Stomach (tissue), 9 donors: ENCODE data around the gene CCNL1. TPM values are rescaled to one million over a fixed set of nuclear protein-coding genes. Genes with fewer than 3 reads are reported as not detected.

Source experiments
- DNase-seq, 2 donors: peaks; one replicate each; pipeline versions ENCODE4 v3.0.0 to v3.0.0-alpha.2; 2013 to 2019
- H3K27ac ChIP-seq, 5 donors: fragments of 200-600 bp in 4 of 5; sonication (generic) in 4 of 5; one replicate each; pipeline ENCODE4 v1.5.1; 2013 to 2019; ENCODE audit warnings: mild to moderate bottlenecking in 1 of 5, moderate library complexity in 1 of 5
- H3K27me3 ChIP-seq, 3 donors: fragments of 200-600 bp; sonication (generic); one replicate each; pipeline ENCODE4 v1.5.1; 2017 to 2019; ENCODE audit warnings: mixed run types in 1 of 3
- H3K36me3 ChIP-seq, 4 donors: fragments of 200-600 bp; sonication (generic); 1 replicate in 3 of 4; 2 replicates in 1 of 4; pipeline ENCODE4 v1.5.1; 2016 to 2019
- H3K4me1 ChIP-seq, 4 donors: fragments of 200-600 bp; sonication (generic); one replicate each; pipeline ENCODE4 v1.5.1; 2016 to 2019
- H3K4me3 ChIP-seq, 4 donors: fragments of 200-600 bp; sonication (generic) in 3 of 4; one replicate each; pipeline ENCODE4 v1.5.1; 2016 to 2019; ENCODE audit warnings: mild to moderate bottlenecking in 1 of 4
- H3K9me3 ChIP-seq, 4 donors: fragments of 200-600 bp; sonication (generic); one replicate each; pipeline ENCODE4 v1.5.1; 2016 to 2019
- CTCF ChIP-seq, 7 experiments: fragments of 450-650 bp in 4 of 7; fragments of 200-600 bp in 3 of 7; sonication (generic) in 3 of 7; IDR thresholded peaks; one replicate each; pipeline ENCODE4 v1.5.1; 2016 to 2019; ENCODE audit warnings: antibody characterized with exemption in 7 of 7, control low read depth in 2 of 7, mild to moderate bottlenecking in 1 of 7
- EP300 ChIP-seq: sonication (generic); formaldehyde crosslinking; IDR thresholded peaks from one replicate; pipeline ENCODE4 v1.6.1; 2017; ENCODE audit warnings: antibody characterized with exemption
- POLR2A ChIP-seq, 4 donors: fragments of 450-650 bp; IDR thresholded peaks; one replicate each; pipeline ENCODE4 v1.6.1; 2016; ENCODE audit warnings: antibody characterized with exemption in 4 of 4, control low read depth in 2 of 4, mild to moderate bottlenecking in 1 of 4, moderate library complexity in 1 of 4
- POLR2AphosphoS5 ChIP-seq, 3 donors: sonication (generic); formaldehyde crosslinking; IDR thresholded peaks; one replicate each; pipeline ENCODE4 v1.6.1; 2016; ENCODE audit warnings: antibody characterized with exemption in 3 of 3
- WGBS, 5 donors: extraction: QIAGEN DNeasy Blood & Tissue Kit in 3 of 5; methylation state at CpG; one replicate each; pipeline versions ENCODE4 v1.1.5 to v1.1.7; 2013 to 2018; 5-methylcytosine and 5-hydroxymethylcytosine counted together
- intact Hi-C: fragments of 100-400 bp; cut with DNase I; formaldehyde crosslinking; loops from one replicate; pipeline ENCODE4 v1.15.1; 2023; ENCODE audit warnings: low total_unique reads
- polyA plus RNA-seq, 3 donors: library from polyadenylated mRNA; stranded (reverse); fragments of 200-250 nt; gene quantifications; one replicate each; pipeline ENCODE4 v1.2.3, GENCODE V29; 2013
- total RNA-seq, 5 donors: library from RNA; depleted of rRNA; stranded (reverse); fragments of >200 nt; gene quantifications; one replicate each; pipeline versions ENCODE4 v1.1.0 to v1.2.3, GENCODE V29; 2014 to 2016
- donor health status: healthy with polysubstance abuse.
- donor health status: Bipolar disorder and iron deficiency.
- donor health status: healthy.

Gene CCNL1
- total and polyA plus RNA-seq, 8 donors = 14.0 to 484 (median 162) TPM

GRCh38 chr3:157152930-157153329 is 7.0 kb downstream of the CCNL1 start:
- no peak for TF ChIP-seq CTCF (IDR thresholded peaks at IDR 0.05)
- no peak for TF ChIP-seq POLR2AphosphoS5 (IDR thresholded peaks at IDR 0.05)
- TF ChIP-seq POLR2A (IDR thresholded peaks at IDR 0.05) = no peak
- no peak for TF ChIP-seq EP300
- peak overlapping the region in 1 of 4 donors; percentile 74 for H3K4me3 ChIP-seq
- H3K9me3 ChIP-seq = no peaks in the 10 kb centered on the region
- no peaks in the 10 kb centered on the region for H3K27me3 ChIP-seq
- WGBS, 5 donors = 79 to 87% (median 84%) methylated on average over 1 of the region's 1 CpG
- no peak overlapping the region for H3K27ac ChIP-seq
- peaks cover 37 to 72% (median 50%) of the 10 kb centered on the region in 4 donors for H3K4me1 ChIP-seq
- peaks cover 69 to 100% (median 93%) of the 10 kb centered on the region in 4 donors for H3K36me3 ChIP-seq
- no peak for DNase-seq
- intact Hi-C loops = no loop called here

GRCh38 chr3:157152438-157152837 is 7.5 kb downstream of the CCNL1 start:
- Histone ChIP-seq H3K36me3 (peaks cover 69 to 100% (median 95%) of the 10 kb centered on the region in 4 donors), H3K4me1 (peaks cover 32 to 67% (median 45%) of the 10 kb centered on the region in 4 donors), H3K9me3 (no peaks in the 10 kb centered on the region), H3K4me3 (no peak overlapping the region), H3K27ac (no peak overlapping the region), H3K27me3 (no peaks in the 10 kb centered on the region)
- no peak for DNase-seq
- intact Hi-C loops = no loop called here
- WGBS, 5 donors = 87 to 95% (median 89%) methylated on average over 2 of the region's 2 CpGs
- TF ChIP-seq POLR2A (IDR thresholded peaks at IDR 0.05) = no peak
- no peak for TF ChIP-seq EP300
- TF ChIP-seq CTCF (IDR thresholded peaks at IDR 0.05) = no peak
- no peak for TF ChIP-seq POLR2AphosphoS5 (IDR thresholded peaks at IDR 0.05)

GRCh38 chr3:157151627-157152026 is 8.3 kb downstream of the CCNL1 start:
- 80 to 90% (median 82%) methylated on average over 2 of the region's 2 CpGs for WGBS, 5 donors
- no peak for DNase-seq
- Histone ChIP-seq H3K9me3 (no peaks in the 10 kb centered on the region), H3K27me3 (no peaks in the 10 kb centered on the region), H3K4me1 (peaks cover 25 to 59% (median 37%) of the 10 kb centered on the region in 4 donors), H3K4me3 (no peak overlapping the region), H3K36me3 (peaks cover 69 to 100% (median 96%) of the 10 kb centered on the region in 4 donors), H3K27ac (no peak overlapping the region)
- TF ChIP-seq CTCF (IDR thresholded peaks at IDR 0.05) (no peak), EP300 (no peak), POLR2A (IDR thresholded peaks at IDR 0.05) (no peak), POLR2AphosphoS5 (IDR thresholded peaks at IDR 0.05) (no peak)
- intact Hi-C loops = no loop called here

GRCh38 chr3:157151151-157151550 is 8.8 kb downstream of the CCNL1 start:
- Histone ChIP-seq H3K4me1 (peaks cover 20 to 55% (median 32%) of the 10 kb centered on the region in 4 donors), H3K36me3 (peaks cover 71 to 100% (median 96%) of the 10 kb centered on the region in 4 donors), H3K9me3 (no peaks in the 10 kb centered on the region), H3K27me3 (no peaks in the 10 kb centered on the region), H3K27ac (no peak overlapping the region), H3K4me3 (no peak overlapping the region)
- no peak for DNase-seq
- no peak for TF ChIP-seq CTCF (IDR thresholded peaks at IDR 0.05)
- no peak for TF ChIP-seq POLR2A (IDR thresholded peaks at IDR 0.05)
- peak in 1 of 3 donors; percentile 26 for TF ChIP-seq POLR2AphosphoS5 (IDR thresholded peaks at IDR 0.05)
- TF ChIP-seq EP300 = no peak
- intact Hi-C loops = no loop called here
- 92 to 97% (median 96%) methylated on average over 1 of the region's 1 CpG for WGBS, 5 donors
